Thoracic aorta (tissue), 2 donors: ENCODE measurements around the gene TBL1X. TPM values are rescaled to one million over a fixed set of nuclear protein-coding genes. Genes with fewer than 3 reads are reported as not detected.

Experiments
- ATAC-seq: fragments of 150-250 bp; one replicate; pipeline ENCODE4 v1.8.0; 2017; ENCODE audit warnings: low read depth; ENCODE audit not compliant: insufficient number of reproducible peaks, low FRiP score
- DNase-seq: peaks from one replicate; pipeline ENCODE4 v3.0.0-alpha.2; 2020; ENCODE audit warnings: low spot score
- H3K27ac ChIP-seq, 2 donors: fragments of 200-600 bp; sonication (generic); 1 replicate in 1 of 2; 2 replicates in 1 of 2; pipeline ENCODE4 v1.5.1; 2016; ENCODE audit warnings: mild to moderate bottlenecking in 2 of 2, moderate library complexity in 2 of 2
- H3K27me3 ChIP-seq: fragments of 200-600 bp; sonication (generic); replicated peaks from 2 replicates; pipeline ENCODE4 v1.6.0; 2016; ENCODE audit warnings: mild to moderate bottlenecking; ENCODE audit not compliant: insufficient read depth
- H3K36me3 ChIP-seq: fragments of 200-600 bp; sonication (generic); one replicate; pipeline ENCODE4 v1.5.1; 2016
- H3K4me1 ChIP-seq, 2 donors: fragments of 200-600 bp; sonication (generic); 1 replicate in 1 of 2; 2 replicates in 1 of 2; pipeline versions ENCODE4 v1.5.1 to v1.6.0; 2016; ENCODE audit warnings: low read depth in 2 of 2, mild to moderate bottlenecking in 1 of 2; ENCODE audit not compliant: control insufficient read depth in 1 of 2
- H3K4me3 ChIP-seq: fragments of 200-600 bp; sonication (generic); 2 replicates; pipeline ENCODE4 v1.5.1; 2016; ENCODE audit warnings: mild to moderate bottlenecking
- H3K9me3 ChIP-seq: fragments of 200-600 bp; sonication (generic); 2 replicates; pipeline ENCODE4 v1.5.1; 2016
- CTCF ChIP-seq: fragments of 200-600 bp; sonication (generic); IDR thresholded peaks from one replicate; pipeline ENCODE4 v1.5.1; 2019; ENCODE audit warnings: antibody characterized with exemption
- total RNA-seq, 2 donors: library from RNA; depleted of rRNA; stranded (reverse); fragments of >200 nt; gene quantifications; one replicate each; pipeline versions ENCODE4 v1.1.0 to v1.2.3, GENCODE V29; 2016

Gene TBL1X
- total RNA-seq, 2 donors from 2014 or later = 37.9 to 39.7 TPM

- no peaks in the 10 kb centered on the region for H3K9me3 ChIP-seq
- H3K36me3 ChIP-seq = peaks cover 3% of the 10 kb centered on the region
- TF ChIP-seq CTCF = no peak
- H3K27me3 ChIP-seq = no peaks in the 10 kb centered on the region
- ATAC-seq (no peak), DNase-seq (no peak)
- no peaks in the 10 kb centered on the region for H3K4me1 ChIP-seq
- H3K27ac ChIP-seq = no peak overlapping the region
- no peak overlapping the region for H3K4me3 ChIP-seq
These were observed 218.0 kb downstream of the TBL1X start for GRCh38 chrX:9682861-9683260.

GRCh38 chrX:9683350-9683749 is 218.5 kb downstream of the TBL1X start:
- Histone ChIP-seq H3K27me3 (no peaks in the 10 kb centered on the region), H3K4me3 (no peak overlapping the region), H3K36me3 (peaks cover 3% of the 10 kb centered on the region), H3K4me1 (no peaks in the 10 kb centered on the region), H3K27ac (no peak overlapping the region), H3K9me3 (no peaks in the 10 kb centered on the region)
- ATAC-seq (no peak), DNase-seq (no peak)
- TF ChIP-seq CTCF = no peak

- H3K4me3 ChIP-seq = no peak overlapping the region
- no peaks in the 10 kb centered on the region for H3K9me3 ChIP-seq
- no peaks in the 10 kb centered on the region for H3K4me1 ChIP-seq
- ATAC-seq = no peak
- TF ChIP-seq CTCF = no peak
- H3K27ac ChIP-seq = no peak overlapping the region
- no peak for DNase-seq
- H3K36me3 ChIP-seq = peaks cover 9% of the 10 kb centered on the region
- H3K27me3 ChIP-seq = no peaks in the 10 kb centered on the region
These were observed 223.0 kb downstream of the TBL1X start for GRCh38 chrX:9687899-9688298.

- no peaks in the 10 kb centered on the region for H3K27me3 ChIP-seq
- H3K4me1 ChIP-seq = no peaks in the 10 kb centered on the region
- peaks cover 15% of the 10 kb centered on the region for H3K36me3 ChIP-seq
- ATAC-seq (no peak), DNase-seq (no peak)
- no peak overlapping the region for H3K4me3 ChIP-seq
- no peaks in the 10 kb centered on the region for H3K9me3 ChIP-seq
- TF ChIP-seq CTCF = no peak
- no peak overlapping the region for H3K27ac ChIP-seq
These were observed 224.0 kb downstream of the TBL1X start for GRCh38 chrX:9688833-9689232.

- H3K27ac ChIP-seq = no peak overlapping the region
- H3K4me1 ChIP-seq = no peaks in the 10 kb centered on the region
- no peaks in the 10 kb centered on the region for H3K9me3 ChIP-seq
- ATAC-seq (no peak), DNase-seq (no peak)
- no peak for TF ChIP-seq CTCF
- H3K4me3 ChIP-seq = no peak overlapping the region
- H3K27me3 ChIP-seq = no peaks in the 10 kb centered on the region
- H3K36me3 ChIP-seq = peaks cover 15% of the 10 kb centered on the region
These were observed 225.2 kb downstream of the TBL1X start for GRCh38 chrX:9690046-9690445.
